Ectodermal cell (in vitro differentiated cells): Measurements from ENCODE around the gene PLEKHJ1.

Experiments used
- H3K27ac ChIP-seq: 2 replicates; pipeline ENCODE4 v1.7.0; 2013; ENCODE audit warnings: mild to moderate bottlenecking, low read depth, low read length; ENCODE audit not compliant: insufficient read depth, poor library complexity, severe bottlenecking
- H3K27me3 ChIP-seq: 2 replicates; pipeline ENCODE4 v1.7.0; 2013; ENCODE audit warnings: mild to moderate bottlenecking, low read length; ENCODE audit not compliant: insufficient read depth, control insufficient read depth, poor library complexity, severe bottlenecking
- H3K36me3 ChIP-seq: one replicate; pipeline ENCODE4 v1.7.0; 2013; ENCODE audit warnings: low read length; ENCODE audit not compliant: control insufficient read depth, insufficient read depth
- H3K4me1 ChIP-seq: one replicate; pipeline ENCODE4 v1.7.0; 2013; ENCODE audit warnings: low read length; ENCODE audit not compliant: control insufficient read depth, insufficient read depth
- H3K4me3 ChIP-seq: 2 replicates; pipeline ENCODE4 v1.7.0; 2013; ENCODE audit warnings: low read depth, low read length, control low read depth; ENCODE audit not compliant: insufficient read depth
- H3K9me3 ChIP-seq: 2 replicates; pipeline ENCODE4 v1.7.0; 2013; ENCODE audit warnings: mild to moderate bottlenecking, low read length, moderate library complexity; ENCODE audit not compliant: control insufficient read depth
- WGBS, 2 experiments: methylation state at CpG; one replicate each; pipeline ENCODE4 v1.1.7; 2013; ENCODE audit warnings: missing lambda C conversion rate in 2 of 2; 5-methylcytosine and 5-hydroxymethylcytosine counted together

Gene PLEKHJ1

GRCh38 chr19:2269244-2270156 is 33.4 kb upstream of the PLEKHJ1 start:
- Histone ChIP-seq H3K4me3 (peak overlapping the region; percentile 99), H3K9me3 (no peaks in the 10 kb centered on the region), H3K27ac (peak overlapping the region; percentile 84), H3K27me3 (no peaks in the 10 kb centered on the region), H3K4me1 (peaks cover 11% of the 10 kb centered on the region), H3K36me3 (peaks cover 6% of the 10 kb centered on the region)
- 0% methylated on average over 103 of the region's 103 CpGs for WGBS, 2 experiments

GRCh38 chr19:2268861-2269243 is 32.7 kb upstream of the PLEKHJ1 start:
- Histone ChIP-seq H3K36me3 (peaks cover 6% of the 10 kb centered on the region), H3K9me3 (no peaks in the 10 kb centered on the region), H3K27ac (no peak overlapping the region), H3K27me3 (no peaks in the 10 kb centered on the region), H3K4me1 (peaks cover 11% of the 10 kb centered on the region), H3K4me3 (peak overlapping the region; percentile 99)
- 5 to 6% methylated on average over 18 to 19 of the region's 19 CpGs for whole genome bisulfite sequencing, 2 experiments

- Histone ChIP-seq H3K27ac (no peak overlapping the region), H3K4me1 (peaks cover 11% of the 10 kb centered on the region), H3K4me3 (peak overlapping the region; percentile 99), H3K27me3 (no peaks in the 10 kb centered on the region), H3K36me3 (peaks cover 6% of the 10 kb centered on the region), H3K9me3 (no peaks in the 10 kb centered on the region)
- 96 to 99% methylated on average over 4 of the region's 4 CpGs for WGBS, 2 experiments
These were observed 32.3 kb upstream of the PLEKHJ1 start for GRCh38 chr19:2268480-2268830.

- Histone ChIP-seq H3K4me3 (no peak overlapping the region), H3K4me1 (no peaks in the 10 kb centered on the region), H3K9me3 (no peaks in the 10 kb centered on the region), H3K36me3 (no peaks in the 10 kb centered on the region), H3K27ac (no peak overlapping the region), H3K27me3 (no peaks in the 10 kb centered on the region)
- WGBS, 2 experiments: 81 to 82% methylated on average over 18 of the region's 18 CpGs
These were observed 30.3 kb upstream of the PLEKHJ1 start for GRCh38 chr19:2266183-2266993.

- WGBS, 2 experiments: 68 to 69% methylated on average over 7 of the region's 7 CpGs
- no peaks in the 10 kb centered on the region for H3K4me1 ChIP-seq
- no peak overlapping the region for H3K4me3 ChIP-seq
- H3K27ac ChIP-seq: no peak overlapping the region
- H3K27me3 ChIP-seq: no peaks in the 10 kb centered on the region
- no peaks in the 10 kb centered on the region for H3K36me3 ChIP-seq
- H3K9me3 ChIP-seq: no peaks in the 10 kb centered on the region
These were observed 25.5 kb upstream of the PLEKHJ1 start for GRCh38 chr19:2261438-2262172.

- H3K4me3 ChIP-seq: no peak overlapping the region
- no peaks in the 10 kb centered on the region for H3K4me1 ChIP-seq
- no peaks in the 10 kb centered on the region for H3K36me3 ChIP-seq
- 89 to 93% methylated on average over 11 of the region's 11 CpGs for WGBS, 2 experiments
- no peaks in the 10 kb centered on the region for H3K9me3 ChIP-seq
- H3K27me3 ChIP-seq: no peaks in the 10 kb centered on the region
- H3K27ac ChIP-seq: no peak overlapping the region
These were observed 24.2 kb upstream of the PLEKHJ1 start for GRCh38 chr19:2260341-2260805.

GRCh38 chr19:2259336-2259735 is 23.2 kb upstream of the PLEKHJ1 start:
- H3K27me3 ChIP-seq: peaks cover 2% of the 10 kb centered on the region
- no peaks in the 10 kb centered on the region for H3K4me1 ChIP-seq
- no peak overlapping the region for H3K27ac ChIP-seq
- no peaks in the 10 kb centered on the region for H3K36me3 ChIP-seq
- 93 to 94% methylated on average over 5 of the region's 5 CpGs for WGBS, 2 experiments
- no peaks in the 10 kb centered on the region for H3K9me3 ChIP-seq
- H3K4me3 ChIP-seq: no peak overlapping the region

GRCh38 chr19:2255982-2256685 is 20.0 kb upstream of the PLEKHJ1 start, which contains the start of gene JSRP1:
TSS of gene JSRP1 (minus strand) at chr19:2256417. CDS start at chr19:2255314, 1,103 bp downstream.
- H3K27ac ChIP-seq: no peak within 1 kb of the TSS
- no peak within 1 kb of the TSS for H3K4me3 ChIP-seq
- H3K4me1 ChIP-seq: peaks cover 7% of the 10 kb centered on the region
- no peaks in the 10 kb centered on the region for H3K9me3 ChIP-seq
- peaks cover 34% of the 10 kb centered on the region for H3K27me3 ChIP-seq
- H3K36me3 ChIP-seq: no peaks in the 10 kb centered on the region
- WGBS, 2 experiments: 88% methylated on average over 24 of the region's 24 CpGs

- Histone ChIP-seq H3K27me3 (peaks cover 43% of the 10 kb centered on the region), H3K36me3 (no peaks in the 10 kb centered on the region), H3K4me3 (no peak overlapping the region), H3K27ac (no peak overlapping the region), H3K4me1 (peaks cover 7% of the 10 kb centered on the region), H3K9me3 (no peaks in the 10 kb centered on the region)
- 93 to 95% methylated on average over 16 of the region's 16 CpGs for WGBS, 2 experiments
These were observed 19.1 kb upstream of the PLEKHJ1 start for GRCh38 chr19:2255112-2255845.
